ENCODE data around the gene PAK4.
A peak's percentile ranks its signal among the peaks of the same experiment; 100 is the strongest.

The PAK4 gene

GRCh38 chr19:39125554-39126311 lies at the start of gene PAK4:
Gene PAK4 (plus strand): TSS chr19:39125786. CDS start chr19:39169554, 43,768 bp downstream.
- Histone ChIP-seq H2AFZ (ENCODE audit: low read depth) (peak within 1 kb of the TSS; percentile 96), H3K27ac (peak within 1 kb of the TSS; percentile 48)

GRCh38 chr19:39077323-39077722 lies 48.3 kb upstream of the PAK4 start:
- no peak overlapping the region for H3K4me3 ChIP-seq (IDR thresholded peaks at IDR 0.05; ENCODE audit: insufficient read depth, low read depth, low read length)
- no peak overlapping the region for H3K27ac ChIP-seq
- H3K27me3 ChIP-seq (ENCODE audit: insufficient read depth, low read depth), result no peaks in the 10 kb centered on the region
- no peak for TF ChIP-seq CTCF (conservative IDR thresholded peaks at IDR 0.05; ENCODE audit: low read depth, low read length)
- H3K79me2 ChIP-seq (ENCODE audit: insufficient read depth, low read depth), result no peaks in the 10 kb centered on the region
- no peaks in the 10 kb centered on the region for H3K4me1 ChIP-seq (ENCODE audit: low read depth, poor library complexity, severe bottlenecking)
- H2AFZ ChIP-seq (ENCODE audit: low read depth), result no peak overlapping the region
- H4K20me1 ChIP-seq (ENCODE audit: insufficient read depth), result no peaks in the 10 kb centered on the region
- no peak overlapping the region for H3K4me2 ChIP-seq
- H3K36me3 ChIP-seq (ENCODE audit: insufficient read depth), result no peaks in the 10 kb centered on the region
- H3K9ac ChIP-seq, result no peak overlapping the region

More at GRCh38 chr19:39125554-39126311, at the start of gene PAK4:
- no peaks in the 10 kb centered on the region for H3K27me3 ChIP-seq (ENCODE audit: insufficient read depth, low read depth)
- peak within 1 kb of the TSS; percentile 75 for H3K9ac ChIP-seq
- H3K4me3 ChIP-seq (IDR thresholded peaks at IDR 0.05; ENCODE audit: insufficient read depth, low read depth, low read length), result no peak within 1 kb of the TSS
- no peaks in the 10 kb centered on the region for H4K20me1 ChIP-seq (ENCODE audit: insufficient read depth)
- peaks cover 34% of the 10 kb centered on the region; the same call in 1 of the 2 replicates for H3K79me2 ChIP-seq (ENCODE audit: insufficient read depth, low read depth)
- H3K4me1 ChIP-seq (ENCODE audit: low read depth, poor library complexity, severe bottlenecking), result peaks cover 19% of the 10 kb centered on the region
- H3K4me2 ChIP-seq, result peak within 1 kb of the TSS; percentile 56
- no peaks in the 10 kb centered on the region for H3K36me3 ChIP-seq (ENCODE audit: insufficient read depth)
- no peak for TF ChIP-seq CTCF (conservative IDR thresholded peaks at IDR 0.05; ENCODE audit: low read depth, low read length)

DNA sequence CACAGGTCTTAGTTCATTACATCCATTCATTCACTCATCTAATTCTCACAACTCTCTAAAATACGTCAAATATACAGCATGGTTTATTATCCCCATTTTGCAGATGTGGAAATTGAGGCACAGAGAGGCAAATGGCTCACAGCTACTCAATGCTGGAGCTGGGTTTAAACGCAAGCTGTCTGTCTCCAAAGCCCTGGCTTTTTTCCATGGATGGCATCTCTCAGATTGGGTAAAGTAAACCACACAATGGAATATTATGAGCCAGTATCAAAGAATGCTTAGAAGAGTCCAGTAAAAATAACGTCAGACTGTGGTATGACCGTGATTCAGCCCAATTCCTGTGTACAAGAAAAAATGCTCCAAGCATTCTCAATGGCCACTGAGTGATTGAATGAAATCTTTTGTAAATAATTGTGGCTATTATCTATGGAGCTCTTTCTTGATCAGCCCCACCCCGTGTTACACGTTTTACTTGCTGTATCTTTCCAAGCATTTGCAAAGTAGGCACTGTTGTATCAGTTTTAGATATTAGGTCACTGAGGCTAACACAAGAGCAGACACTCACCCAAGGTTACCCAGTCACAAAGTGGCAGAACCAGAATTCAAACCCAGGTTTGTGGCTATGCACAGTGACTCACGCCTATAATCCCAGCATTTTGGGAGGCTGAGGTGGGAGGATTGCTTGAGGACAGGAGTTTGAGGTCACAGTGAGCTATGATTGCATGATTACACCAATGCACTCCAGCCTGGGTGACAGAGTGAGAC lies 47.0 kb upstream of the PAK4 start:
- no peaks in the 10 kb centered on the region for H3K4me1 ChIP-seq (ENCODE audit: low read depth, poor library complexity, severe bottlenecking)
- TF ChIP-seq CTCF (conservative IDR thresholded peaks at IDR 0.05; ENCODE audit: low read depth, low read length), result no peak
- H3K4me2 ChIP-seq, result no peak overlapping the region
- no peaks in the 10 kb centered on the region for H4K20me1 ChIP-seq (ENCODE audit: insufficient read depth)
- no peak overlapping the region for H3K4me3 ChIP-seq (IDR thresholded peaks at IDR 0.05; ENCODE audit: insufficient read depth, low read depth, low read length)
- no peak overlapping the region for H3K27ac ChIP-seq
- H3K9ac ChIP-seq, result no peak overlapping the region
- H3K27me3 ChIP-seq (ENCODE audit: insufficient read depth, low read depth), result no peaks in the 10 kb centered on the region
- H3K79me2 ChIP-seq (ENCODE audit: insufficient read depth, low read depth), result no peaks in the 10 kb centered on the region
- no peaks in the 10 kb centered on the region for H3K36me3 ChIP-seq (ENCODE audit: insufficient read depth)
- no peak overlapping the region for H2AFZ ChIP-seq (ENCODE audit: low read depth)

GRCh38 chr19:39080431-39080830 lies 45.2 kb upstream of the PAK4 start:
- H4K20me1 ChIP-seq (ENCODE audit: insufficient read depth), result no peaks in the 10 kb centered on the region
- H3K4me1 ChIP-seq (ENCODE audit: low read depth, poor library complexity, severe bottlenecking), result no peaks in the 10 kb centered on the region
- no peak overlapping the region for H3K4me2 ChIP-seq
- H3K9ac ChIP-seq, result no peak overlapping the region
- H3K79me2 ChIP-seq (ENCODE audit: insufficient read depth, low read depth), result no peaks in the 10 kb centered on the region
- H3K27me3 ChIP-seq (ENCODE audit: insufficient read depth, low read depth), result no peaks in the 10 kb centered on the region
- H3K4me3 ChIP-seq (IDR thresholded peaks at IDR 0.05; ENCODE audit: insufficient read depth, low read depth, low read length), result no peak overlapping the region
- no peak overlapping the region for H2AFZ ChIP-seq (ENCODE audit: low read depth)
- TF ChIP-seq CTCF (conservative IDR thresholded peaks at IDR 0.05; ENCODE audit: low read depth, low read length), result no peak
- H3K27ac ChIP-seq, result no peak overlapping the region
- no peaks in the 10 kb centered on the region for H3K36me3 ChIP-seq (ENCODE audit: insufficient read depth)

Measured in KMS-11 (cell line).